ENCODE results near the gene ITGA6. TPM values are rescaled to one million over a fixed set of nuclear protein-coding genes. Genes with fewer than 3 reads are reported as not detected.

The ITGA6 gene
- total RNA-seq, 1 experiment from 2014 or later = 75.9 TPM

- H3K4me1 ChIP-seq (ENCODE audit: control insufficient read depth, insufficient read depth, low read length) = peaks cover 16% of the 10 kb centered on the region
- no peak for TF ChIP-seq SIN3A (IDR thresholded peaks at IDR 0.05; ENCODE audit: borderline replicate concordance, insufficient read depth, low read depth, low read length)
- no peak for TF ChIP-seq TCF7L2 (IDR thresholded peaks at IDR 0.05; ENCODE audit: low read depth, low read length)
- no peak for TF ChIP-seq POLR2AphosphoS5 (IDR thresholded peaks at IDR 0.05; ENCODE audit: low read depth, low read length)
- no peak for TF ChIP-seq CTCF (IDR thresholded peaks at IDR 0.05)
- TF ChIP-seq REST (IDR thresholded peaks at IDR 0.05; ENCODE audit: insufficient read depth in 1 of 2, low read depth in 2 of 2, low read length in 1 of 2) = no peak
- ATAC-seq = no peak
- no peak overlapping the region for H3K4me3 ChIP-seq (ENCODE audit: low read depth in 2 of 2, low read length in 2 of 2)
- DNase-seq (ENCODE audit: low read depth, low spot score) = no peak
- intact Hi-C loops (cut with micrococcal nuclease; ENCODE audit: unreplicated experiment) = no loop called here
- no peaks in the 10 kb centered on the region for H3K9me3 ChIP-seq (ENCODE audit: control insufficient read depth, insufficient read depth, low read depth, low read length)
- BruUV-seq (replicated peaks) = no TSS peak
- ChIA-PET CTCF (interaction anchor here (0.5 kb wide), 1 partner anchor 51 kb away, joined by 3 read pairs; no protein-coding TSS in a partner anchor), POLR2A (no interaction called here)
- H3K36me3 ChIP-seq (ENCODE audit: control insufficient read depth, insufficient read depth, low read length) = no peaks in the 10 kb centered on the region
- no peak overlapping the region for H3K27ac ChIP-seq (ENCODE audit: low read length)
- in situ Hi-C loops (cut with HindIII; ENCODE audit: low pct_unique_long_range_greater_than_20kb, low sequenced_read_pairs) = no loop called here
- no peaks in the 10 kb centered on the region for H3K27me3 ChIP-seq (ENCODE audit: control insufficient read depth, insufficient read depth, low read length)
These were observed 31.3 kb downstream of the ITGA6 start for GRCh38 chr2:172458561-172459124.

GRCh38 chr2:172460780-172461201 is 33.4 kb downstream of the ITGA6 start:
- DNase-seq (ENCODE audit: low read depth, low spot score) = no peak
- no peaks in the 10 kb centered on the region for H3K9me3 ChIP-seq (ENCODE audit: control insufficient read depth, insufficient read depth, low read depth, low read length)
- TF ChIP-seq REST (IDR thresholded peaks at IDR 0.05; ENCODE audit: insufficient read depth in 1 of 2, low read depth in 2 of 2, low read length in 1 of 2) (no peak), CTCF (IDR thresholded peaks at IDR 0.05) (no peak), SIN3A (IDR thresholded peaks at IDR 0.05; ENCODE audit: borderline replicate concordance, insufficient read depth, low read depth, low read length) (no peak), TCF7L2 (IDR thresholded peaks at IDR 0.05; ENCODE audit: low read depth, low read length) (no peak), POLR2AphosphoS5 (IDR thresholded peaks at IDR 0.05; ENCODE audit: low read depth, low read length) (no peak)
- BruUV-seq (replicated peaks) = no TSS peak
- ATAC-seq = no peak
- peaks cover 20% of the 10 kb centered on the region for H3K4me1 ChIP-seq (ENCODE audit: control insufficient read depth, insufficient read depth, low read length)
- no peak overlapping the region for H3K27ac ChIP-seq (ENCODE audit: low read length)
- H3K4me3 ChIP-seq (ENCODE audit: low read depth in 2 of 2, low read length in 2 of 2) = no peak overlapping the region
- no peaks in the 10 kb centered on the region for H3K36me3 ChIP-seq (ENCODE audit: control insufficient read depth, insufficient read depth, low read length)
- POLR2A ChIA-PET = no interaction called here
- H3K27me3 ChIP-seq (ENCODE audit: control insufficient read depth, insufficient read depth, low read length) = no peaks in the 10 kb centered on the region
- intact Hi-C loops (cut with micrococcal nuclease; ENCODE audit: unreplicated experiment) = loop anchor here (1.0 to 10.0 kb wide), 2 partner anchors 33 to 256 kb away; partner anchors contain the start of gene ITGA6
- CTCF ChIA-PET = interaction anchor here (0.6 to 2.5 kb wide), 7 partner anchors 31 to 299 kb away, joined by 3 to 24 read pairs (median 11); partner anchors contain the start of gene ITGA6
- in situ Hi-C loops (cut with HindIII; ENCODE audit: low pct_unique_long_range_greater_than_20kb, low sequenced_read_pairs) = no loop called here
